WTC11 (cell line): Measurements from ENCODE around the gene LHFPL6. TPM values are rescaled to one million over a fixed set of nuclear protein-coding genes. Genes with fewer than 3 reads are reported as not detected.

Source experiments
- ATAC-seq: fragments of 200-7000 bp; cut with Tn5 transposase; 2 replicates; pipeline ENCODE4 v1.10.0; 2021; ENCODE audit warnings: mild to moderate bottlenecking, moderate library complexity
- CTCF ChIA-PET: fragments of 300-600 bp; sonication (Branson Sonifier 250); formaldehyde crosslinking; loops from one replicate; lab custom pipeline; 2021; ENCODE audit warnings: antibody characterized with exemption; lab: Charles Lee
- POLR2A ChIA-PET: fragments of 350-600 bp; sonication (Branson Sonifier 250); formaldehyde crosslinking; loops from one replicate; lab custom pipeline; 2021; ENCODE audit warnings: antibody characterized with exemption; lab: Charles Lee
- DNase-seq: peaks from one replicate; pipeline ENCODE4 v3.0.0; 2021; ENCODE audit warnings: low spot score
- H3K27ac Mint-ChIP-seq: 2 replicates; pipeline ENCODE4 v1.8.0; 2021; ENCODE audit warnings: mixed read lengths
- H3K27me3 Mint-ChIP-seq: 2 replicates; pipeline ENCODE4 v1.8.0; 2021; ENCODE audit warnings: low read depth, mild to moderate bottlenecking, moderate library complexity, mixed read lengths
- H3K36me3 Mint-ChIP-seq: 2 replicates; pipeline ENCODE4 v1.8.0; 2021; ENCODE audit warnings: mixed read lengths
- H3K4me1 Mint-ChIP-seq: 2 replicates; pipeline ENCODE4 v1.8.0; 2022; ENCODE audit warnings: mixed read lengths
- H3K4me3 Mint-ChIP-seq: 2 replicates; pipeline ENCODE4 v1.8.0; 2021; ENCODE audit warnings: mild to moderate bottlenecking, moderate library complexity, mixed read lengths
- H3K9me3 Mint-ChIP-seq: 2 replicates; pipeline ENCODE4 v1.8.0; 2021; ENCODE audit warnings: mixed read lengths
- AFF4 ChIP-seq: sonication (generic); formaldehyde crosslinking; IDR thresholded peaks from 2 replicates; pipeline ENCODE4 v1.8.1; 2023; ENCODE audit warnings: mild to moderate bottlenecking, missing genetic modification reagents, borderline replicate concordance
- CREM ChIP-seq: sonication (generic); formaldehyde crosslinking; IDR thresholded peaks from 2 replicates; pipeline ENCODE4 v1.8.1; 2022; ENCODE audit warnings: mild to moderate bottlenecking, missing genetic modification reagents, moderate library complexity
- E2F4 ChIP-seq: sonication (generic); formaldehyde crosslinking; IDR thresholded peaks from 2 replicates; pipeline ENCODE4 v1.8.1; 2022; ENCODE audit warnings: low read depth, mild to moderate bottlenecking, moderate library complexity, missing genetic modification reagents, borderline replicate concordance
- EMX1 ChIP-seq: fragments of 250-450 bp; sonication (Bioruptor Pico); IDR thresholded peaks from 2 replicates; pipeline ENCODE4 v1.8.0; 2021; ENCODE audit warnings: mild to moderate bottlenecking
- NFE2L1 ChIP-seq: sonication (generic); formaldehyde crosslinking; IDR thresholded peaks from 2 replicates; pipeline ENCODE4 v1.8.1; 2023; ENCODE audit warnings: missing genetic modification reagents
- TEAD1 ChIP-seq: sonication (generic); formaldehyde crosslinking; IDR thresholded peaks from 2 replicates; pipeline ENCODE4 v1.8.0; 2022; ENCODE audit warnings: mild to moderate bottlenecking, missing genetic modification reagents
- TEAD4 ChIP-seq: sonication (generic); formaldehyde crosslinking; IDR thresholded peaks from 2 replicates; pipeline ENCODE4 v1.8.0; 2022; ENCODE audit warnings: mild to moderate bottlenecking, missing genetic modification reagents
- ZNF219 ChIP-seq: sonication (generic); formaldehyde crosslinking; IDR thresholded peaks from 2 replicates; pipeline ENCODE4 v1.8.0; 2023; ENCODE audit warnings: missing genetic modification reagents, mild to moderate bottlenecking, borderline replicate concordance
- ZNF512 ChIP-seq: sonication (generic); formaldehyde crosslinking; IDR thresholded peaks from 2 replicates; pipeline ENCODE4 v1.8.1; 2022; ENCODE audit warnings: missing genetic modification reagents, borderline replicate concordance
- ZNF532 ChIP-seq: fragments of 250-450 bp; sonication (Bioruptor Pico); IDR thresholded peaks from 2 replicates; pipeline ENCODE4 v1.9.0; 2021; ENCODE audit warnings: mild to moderate bottlenecking, borderline replicate concordance
- total RNA-seq: library from RNA; stranded (reverse); gene quantifications from 3 replicates; pipeline ENCODE4 v1.2.3, GENCODE V29; 2021
- TF ChIP-seq, protein P1 (sequence below): sonication (generic); formaldehyde crosslinking; IDR thresholded peaks from 2 replicates; pipeline ENCODE4 v1.8.0; 2022; ENCODE audit warnings: mild to moderate bottlenecking, missing genetic modification reagents
- TF ChIP-seq, protein P2 (sequence below): sonication (generic); formaldehyde crosslinking; IDR thresholded peaks from 2 replicates; pipeline ENCODE4 v1.8.1; 2023; ENCODE audit warnings: mild to moderate bottlenecking, missing genetic modification reagents

The LHFPL6 gene
- total RNA-seq, 1 experiment from 2014 or later = 4.5 TPM

DNA sequence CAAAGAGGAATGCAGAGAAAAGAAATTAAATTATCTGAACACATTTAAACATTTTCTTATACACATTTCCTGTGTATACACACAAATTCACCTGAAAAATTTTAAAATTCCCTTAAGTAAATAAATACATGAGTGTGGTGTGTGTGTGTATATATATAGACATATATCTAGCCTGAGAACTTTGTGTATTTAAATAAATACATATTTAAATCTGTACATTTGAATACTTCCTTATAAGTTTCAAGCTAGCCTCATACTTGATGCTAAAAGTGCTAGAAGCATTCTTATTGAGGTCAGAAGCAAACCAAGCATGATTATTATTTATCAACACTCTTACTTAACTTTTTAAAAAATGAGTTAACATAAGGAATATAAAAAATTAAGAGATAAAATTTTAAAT, 304.0 kb downstream of the LHFPL6 start:
- TF ChIP-seq, protein P1, sequence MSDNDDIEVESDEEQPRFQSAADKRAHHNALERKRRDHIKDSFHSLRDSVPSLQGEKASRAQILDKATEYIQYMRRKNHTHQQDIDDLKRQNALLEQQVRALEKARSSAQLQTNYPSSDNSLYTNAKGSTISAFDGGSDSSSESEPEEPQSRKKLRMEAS (CRISPR knock-in tag) = no peak
- TF ChIP-seq ZNF512 (CRISPR knock-in tag) = no peak
- TF ChIP-seq, protein P2, sequence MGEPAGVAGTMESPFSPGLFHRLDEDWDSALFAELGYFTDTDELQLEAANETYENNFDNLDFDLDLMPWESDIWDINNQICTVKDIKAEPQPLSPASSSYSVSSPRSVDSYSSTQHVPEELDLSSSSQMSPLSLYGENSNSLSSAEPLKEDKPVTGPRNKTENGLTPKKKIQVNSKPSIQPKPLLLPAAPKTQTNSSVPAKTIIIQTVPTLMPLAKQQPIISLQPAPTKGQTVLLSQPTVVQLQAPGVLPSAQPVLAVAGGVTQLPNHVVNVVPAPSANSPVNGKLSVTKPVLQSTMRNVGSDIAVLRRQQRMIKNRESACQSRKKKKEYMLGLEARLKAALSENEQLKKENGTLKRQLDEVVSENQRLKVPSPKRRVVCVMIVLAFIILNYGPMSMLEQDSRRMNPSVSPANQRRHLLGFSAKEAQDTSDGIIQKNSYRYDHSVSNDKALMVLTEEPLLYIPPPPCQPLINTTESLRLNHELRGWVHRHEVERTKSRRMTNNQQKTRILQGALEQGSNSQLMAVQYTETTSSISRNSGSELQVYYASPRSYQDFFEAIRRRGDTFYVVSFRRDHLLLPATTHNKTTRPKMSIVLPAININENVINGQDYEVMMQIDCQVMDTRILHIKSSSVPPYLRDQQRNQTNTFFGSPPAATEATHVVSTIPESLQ (CRISPR knock-in tag) = no peak
- POLR2A ChIA-PET = no interaction called here
- Mint-ChIP-seq H3K27ac (no peak overlapping the region), H3K36me3 (peaks cover 25% of the 10 kb centered on the region), H3K4me1 (no peaks in the 10 kb centered on the region), H3K4me3 (no peak overlapping the region), H3K9me3 (peaks cover 40% of the 10 kb centered on the region), H3K27me3 (peaks cover 8% of the 10 kb centered on the region)
- no peak for ATAC-seq
- CTCF ChIA-PET = no interaction called here
- no peak for DNase-seq

- Mint-ChIP-seq H3K9me3 (peaks cover 40% of the 10 kb centered on the region), H3K27ac (no peak overlapping the region), H3K27me3 (peaks cover 8% of the 10 kb centered on the region), H3K36me3 (peaks cover 25% of the 10 kb centered on the region), H3K4me3 (no peak overlapping the region), H3K4me1 (no peaks in the 10 kb centered on the region)
- ChIA-PET CTCF (no interaction called here), POLR2A (interaction anchor here (0.6 kb wide), 1 partner anchor 10 kb away, joined by 3 read pairs; no protein-coding TSS in a partner anchor)
- TF ChIP-seq EMX1 (CRISPR knock-in tag) (no peak), TEAD1 (CRISPR knock-in tag) (no peak)
- DNase-seq (no peak), ATAC-seq (no peak)
Measured at GRCh38 chr13:39297664-39298171, 305.3 kb downstream of the LHFPL6 start.

DNA sequence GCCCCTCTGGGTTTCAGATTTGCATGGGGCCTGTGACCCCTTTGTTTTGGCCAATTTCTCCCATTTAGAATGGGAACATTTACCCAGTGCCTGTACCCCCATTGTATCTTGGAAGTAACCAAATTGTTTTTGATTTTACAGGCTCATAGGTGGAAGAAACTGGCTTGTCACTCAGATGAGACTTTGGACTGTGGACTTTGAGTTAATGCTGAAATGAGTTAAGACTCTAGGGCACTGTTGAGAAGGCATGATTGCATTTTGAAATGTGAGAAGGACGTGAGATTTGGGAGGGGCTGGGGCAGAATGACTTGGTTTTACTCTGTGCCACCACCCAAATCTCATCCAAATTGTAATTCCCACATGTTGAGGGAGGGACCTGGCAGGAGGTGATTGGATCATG, 306.0 kb downstream of the LHFPL6 start:
- peaks cover 8% of the 10 kb centered on the region for H3K27me3 Mint-ChIP-seq
- POLR2A ChIA-PET = no interaction called here
- peaks cover 25% of the 10 kb centered on the region for H3K36me3 Mint-ChIP-seq
- no peak overlapping the region for H3K4me3 Mint-ChIP-seq
- CTCF ChIA-PET = no interaction called here
- H3K4me1 Mint-ChIP-seq = no peaks in the 10 kb centered on the region
- H3K9me3 Mint-ChIP-seq = peaks cover 45% of the 10 kb centered on the region
- ATAC-seq = no peak
- TF ChIP-seq CREM (CRISPR knock-in tag) = no peak
- no peak for TF ChIP-seq E2F4 (CRISPR knock-in tag)
- H3K27ac Mint-ChIP-seq = no peak overlapping the region
- no peak for DNase-seq

DNA sequence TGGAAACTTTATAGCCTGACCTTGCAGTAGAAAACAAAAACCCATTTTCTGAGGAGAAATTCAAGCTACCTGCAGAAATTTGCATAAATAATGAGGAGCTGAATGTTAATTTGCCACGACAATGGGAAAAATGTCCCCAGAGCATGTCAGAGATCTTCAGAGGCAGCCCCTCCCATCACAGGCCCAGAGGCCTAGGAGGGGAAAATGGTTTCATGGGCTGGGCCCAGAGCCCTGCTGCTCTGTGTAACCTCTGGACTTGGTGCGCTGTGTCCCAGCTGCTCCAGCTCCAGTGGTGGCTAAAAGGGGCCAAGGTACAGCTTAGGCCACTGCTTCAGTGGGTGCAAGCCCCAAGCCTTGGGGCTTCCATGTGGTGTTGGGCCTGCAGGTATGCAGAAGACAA, 306.8 kb downstream of the LHFPL6 start:
- Mint-ChIP-seq H3K27ac (no peak overlapping the region), H3K4me3 (no peak overlapping the region), H3K36me3 (peaks cover 25% of the 10 kb centered on the region), H3K4me1 (no peaks in the 10 kb centered on the region), H3K9me3 (peaks cover 47% of the 10 kb centered on the region), H3K27me3 (peaks cover 8% of the 10 kb centered on the region)
- POLR2A ChIA-PET = no interaction called here
- DNase-seq = no peak
- CTCF ChIA-PET = no interaction called here
- ATAC-seq = no peak
- TF ChIP-seq AFF4 (CRISPR knock-in tag) = no peak
- TF ChIP-seq ZNF532 (CRISPR knock-in tag) = no peak
- no peak for TF ChIP-seq NFE2L1
- TF ChIP-seq ZNF219 (CRISPR knock-in tag) = no peak
- TF ChIP-seq TEAD4 = no peak
